ENCODE results near the gene ZEB1. TPM values are rescaled to one million over a fixed set of nuclear protein-coding genes. Genes with fewer than 3 reads are reported as not detected.

ZEB1 gene
- total and polyA plus RNA-seq, 2 of the 4 experiments (the other 2 are of a cell fraction): 23.7 to 108 TPM

DNA sequence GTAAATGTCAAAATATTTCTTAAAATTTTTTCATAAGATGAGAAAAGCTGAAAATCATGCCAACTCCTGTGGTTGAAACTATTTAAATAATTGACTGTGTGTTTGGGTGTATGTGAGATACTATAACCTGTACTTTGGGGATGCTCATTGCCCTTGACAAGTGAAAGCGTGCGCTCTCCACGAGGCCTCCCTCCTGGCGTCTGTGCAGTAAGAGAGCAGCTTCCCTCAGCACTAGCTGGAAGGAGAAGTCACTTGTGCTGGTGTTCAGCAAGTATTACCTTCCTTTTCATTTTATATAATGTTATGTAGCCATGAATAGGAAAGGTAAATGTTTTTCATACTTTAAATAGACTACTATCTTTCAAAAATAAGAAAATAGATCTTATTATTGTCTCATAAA is 118.9 kb downstream of the ZEB1 start:
- dilution Hi-C loops (cut with HindIII; ENCODE audit: low sequenced_read_pairs, unreplicated experiment) (no loop called here), in situ Hi-C loops (cut with MboI; ENCODE audit: low sequenced_read_pairs) (no loop called here), intact Hi-C loops (cut with micrococcal nuclease) (no loop called here)
- Histone ChIP-seq H3K4me2 (ENCODE audit: low read depth, low read length) (no peak overlapping the region), H3K27ac (ENCODE audit: insufficient read depth, low read length) (no peak overlapping the region), H2AK5ac (ENCODE audit: low read depth, low read length) (no peak overlapping the region), H4K91ac (ENCODE audit: insufficient read depth, low read depth, low read length) (no peak overlapping the region), H2AK9ac (replicated peaks; ENCODE audit: low read depth, low read length, poor library complexity) (no peak overlapping the region), H2BK5ac (ENCODE audit: low read depth, low read length, poor library complexity, severe bottlenecking) (no peak overlapping the region), H3K27me3 (ENCODE audit: control insufficient read depth, insufficient read depth, low read length) (no peaks in the 10 kb centered on the region), H3K9me3 (ENCODE audit: control insufficient read depth, insufficient read depth, low read length) (peaks cover 4% of the 10 kb centered on the region), H4K20me1 (ENCODE audit: insufficient read depth, low read length) (peaks cover 68% of the 10 kb centered on the region), H3K79me1 (ENCODE audit: low read depth in 1 of 2, low read length in 2 of 2) (peaks cover 29 to 61% of the 10 kb centered on the region in 2 experiments), H2AFZ (replicated peaks; ENCODE audit: low read length, poor library complexity) (no peak overlapping the region), H3K36me3 (ENCODE audit: control insufficient read depth, insufficient read depth, low read length) (peaks cover 6% of the 10 kb centered on the region; the same call in 1 of the 2 replicates), H2BK20ac (ENCODE audit: low read depth, low read length) (no peak overlapping the region), H3K14ac (replicated peaks; ENCODE audit: low read depth, low read length) (no peak overlapping the region), H3K56ac (ENCODE audit: extremely low read depth, insufficient read depth, low read length) (no peak overlapping the region), H3K23ac (ENCODE audit: low read depth, low read length) (no peak overlapping the region), H4K5ac (ENCODE audit: low read depth, low read length) (no peak overlapping the region), H3K9ac (ENCODE audit: low read depth, low read length) (no peak overlapping the region), H3K4me3 (ENCODE audit: insufficient read depth, low read depth, low read length) (no peak overlapping the region), H4K8ac (ENCODE audit: low read depth in 2 of 2, low read length in 2 of 2) (no peak overlapping the region), H3K18ac (ENCODE audit: low read depth, low read length) (no peak overlapping the region), H3K4ac (ENCODE audit: low read depth, low read length) (no peak overlapping the region), H2BK15ac (ENCODE audit: low read depth, low read length) (no peak overlapping the region), H3K9me1 (ENCODE audit: insufficient read depth, low read length) (peaks cover 2% of the 10 kb centered on the region; the same call in 1 of the 2 replicates), H3K4me1 (ENCODE audit: control insufficient read depth, insufficient read depth, low read length) (no peaks in the 10 kb centered on the region), H2BK120ac (ENCODE audit: low read depth, low read length) (no peak overlapping the region)
- ATAC-seq (ENCODE audit: low read depth): no peak
- ChIA-PET POLR2A (ENCODE audit: unreplicated experiment) (no interaction called here), CTCF (no interaction called here)
- BruUV-seq (replicated peaks): no TSS peak
- DNase-seq: no peak
- no CpG with 5 or more reads among the region's 4 CpGs for WGBS, 2 experiments (ENCODE audit: extremely low coverage in 2 of 2, insufficient read length in 1 of 2)
- TF ChIP-seq MXI1 (IDR thresholded peaks at IDR 0.05; ENCODE audit: borderline replicate concordance, low read depth, low read length): no peak
- TF ChIP-seq CEBPB (IDR thresholded peaks at IDR 0.05; ENCODE audit: low read depth, low read length): no peak
